ENCODE data around the gene CCR6. TPM values are rescaled to one million over a fixed set of nuclear protein-coding genes. Genes with fewer than 3 reads are reported as not detected.

Gene CCR6
- polyA plus RNA-seq, 1 experiment = not detected

DNA sequence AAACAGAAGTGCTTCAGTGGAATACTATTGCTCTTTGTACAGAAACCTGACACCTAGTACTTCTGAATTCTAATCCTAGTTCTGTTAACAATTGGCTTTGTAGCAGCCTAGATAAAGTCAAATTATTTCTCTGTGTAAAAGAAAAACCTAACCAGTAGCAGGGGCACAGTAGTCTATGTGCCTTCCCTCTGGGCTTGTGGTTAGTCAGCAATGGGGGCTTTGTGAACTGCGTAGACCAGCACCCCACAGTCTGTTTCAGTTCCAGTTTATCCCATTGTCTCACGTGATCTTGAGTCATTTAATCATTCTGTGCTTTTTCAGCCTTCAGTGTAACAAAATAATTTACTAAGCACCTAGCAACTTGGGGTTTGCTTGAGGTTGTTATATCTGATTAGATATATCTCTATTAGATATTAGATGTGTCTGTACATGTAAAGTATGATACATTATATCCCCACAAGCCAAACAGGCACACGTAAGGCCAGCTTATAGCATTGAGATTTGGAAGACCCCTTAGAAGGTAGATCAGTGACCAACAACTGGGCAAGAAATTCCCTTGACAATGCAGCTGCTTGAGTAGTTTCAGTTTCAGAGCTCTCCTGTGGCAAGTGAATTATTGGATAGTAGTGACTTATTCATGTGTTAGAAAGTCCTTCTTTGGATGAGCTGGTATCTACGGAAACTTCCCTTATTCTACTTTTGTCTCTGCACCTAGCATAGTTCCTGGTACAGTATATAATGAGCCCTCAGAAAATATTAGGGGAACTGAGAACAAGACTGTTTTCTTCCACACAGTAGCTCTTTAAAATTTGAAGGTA is 27.9 kb upstream of the CCR6 start:
- TF ChIP-seq, protein P1, sequence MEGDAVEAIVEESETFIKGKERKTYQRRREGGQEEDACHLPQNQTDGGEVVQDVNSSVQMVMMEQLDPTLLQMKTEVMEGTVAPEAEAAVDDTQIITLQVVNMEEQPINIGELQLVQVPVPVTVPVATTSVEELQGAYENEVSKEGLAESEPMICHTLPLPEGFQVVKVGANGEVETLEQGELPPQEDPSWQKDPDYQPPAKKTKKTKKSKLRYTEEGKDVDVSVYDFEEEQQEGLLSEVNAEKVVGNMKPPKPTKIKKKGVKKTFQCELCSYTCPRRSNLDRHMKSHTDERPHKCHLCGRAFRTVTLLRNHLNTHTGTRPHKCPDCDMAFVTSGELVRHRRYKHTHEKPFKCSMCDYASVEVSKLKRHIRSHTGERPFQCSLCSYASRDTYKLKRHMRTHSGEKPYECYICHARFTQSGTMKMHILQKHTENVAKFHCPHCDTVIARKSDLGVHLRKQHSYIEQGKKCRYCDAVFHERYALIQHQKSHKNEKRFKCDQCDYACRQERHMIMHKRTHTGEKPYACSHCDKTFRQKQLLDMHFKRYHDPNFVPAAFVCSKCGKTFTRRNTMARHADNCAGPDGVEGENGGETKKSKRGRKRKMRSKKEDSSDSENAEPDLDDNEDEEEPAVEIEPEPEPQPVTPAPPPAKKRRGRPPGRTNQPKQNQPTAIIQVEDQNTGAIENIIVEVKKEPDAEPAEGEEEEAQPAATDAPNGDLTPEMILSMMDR (IDR thresholded peaks at IDR 0.05; ENCODE audit: insufficient read depth, low read depth, low read length) = no peak
- CTCF ChIA-PET = no interaction called here
- POLR2A ChIA-PET = no interaction called here
- Histone ChIP-seq H3K36me3 (ENCODE audit: control insufficient read depth, insufficient read depth, low read length) (no peaks in the 10 kb centered on the region), H3K27me3 (ENCODE audit: control insufficient read depth, insufficient read depth, low read length) (no peaks in the 10 kb centered on the region), H3K4me3 (ENCODE audit: low read depth, low read length) (no peak overlapping the region)
- DNase-seq (ENCODE audit: low read depth) = no peak

DNA sequence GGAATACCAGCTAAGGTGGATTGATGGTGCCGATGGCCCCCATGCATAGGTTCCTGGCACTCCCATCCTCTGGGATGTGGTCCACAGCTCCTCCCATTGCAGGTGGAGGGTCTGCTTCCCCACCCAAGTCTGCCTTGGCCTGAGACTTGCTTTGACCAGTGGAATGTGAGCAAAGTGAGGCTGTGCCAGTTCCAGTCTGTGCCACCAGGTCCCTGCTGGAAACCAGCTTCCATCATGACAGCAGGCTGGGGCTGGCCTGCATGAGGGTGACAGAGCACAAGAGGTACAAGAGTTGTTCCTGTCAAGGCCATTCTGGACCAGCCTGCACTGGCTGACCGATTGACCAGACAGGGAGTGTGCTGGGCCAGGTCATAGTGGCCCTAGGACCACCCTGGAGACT is 27.0 kb upstream of the CCR6 start:
- TF ChIP-seq, protein P1 (IDR thresholded peaks at IDR 0.05; ENCODE audit: insufficient read depth, low read depth, low read length) = no peak
- H3K4me3 ChIP-seq (ENCODE audit: low read depth, low read length) = no peak overlapping the region
- ChIA-PET POLR2A (no interaction called here), CTCF (no interaction called here)
- no peaks in the 10 kb centered on the region for H3K36me3 ChIP-seq (ENCODE audit: control insufficient read depth, insufficient read depth, low read length)
- DNase-seq (ENCODE audit: low read depth) = no peak
- H3K27me3 ChIP-seq (ENCODE audit: control insufficient read depth, insufficient read depth, low read length) = no peaks in the 10 kb centered on the region

DNA sequence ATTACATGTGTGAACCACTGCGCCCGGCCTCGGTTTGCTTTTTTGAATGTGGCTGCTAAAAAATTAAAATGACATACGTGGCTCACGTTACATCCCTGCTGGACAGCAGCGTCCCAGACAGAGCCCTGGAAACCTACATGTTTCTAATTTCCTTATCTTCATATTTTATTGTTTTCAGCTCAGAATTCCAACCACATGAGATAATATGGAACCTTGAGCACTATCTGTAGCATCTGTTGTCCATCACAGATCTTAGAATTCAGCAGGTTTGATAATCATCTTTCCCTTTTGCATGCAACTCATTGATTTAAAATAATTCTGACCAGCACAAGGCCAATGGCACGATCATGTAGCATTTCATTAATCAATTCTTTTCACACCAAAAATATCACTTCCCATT is 25.9 kb upstream of the CCR6 start:
- H3K36me3 ChIP-seq (ENCODE audit: control insufficient read depth, insufficient read depth, low read length) = no peaks in the 10 kb centered on the region
- H3K4me3 ChIP-seq (ENCODE audit: low read depth, low read length) = no peak overlapping the region
- H3K27me3 ChIP-seq (ENCODE audit: control insufficient read depth, insufficient read depth, low read length) = no peaks in the 10 kb centered on the region
- TF ChIP-seq, protein P1 (IDR thresholded peaks at IDR 0.05; ENCODE audit: insufficient read depth, low read depth, low read length) = no peak
- no peak for DNase-seq (ENCODE audit: low read depth)
- ChIA-PET CTCF (no interaction called here), POLR2A (no interaction called here)

DNA sequence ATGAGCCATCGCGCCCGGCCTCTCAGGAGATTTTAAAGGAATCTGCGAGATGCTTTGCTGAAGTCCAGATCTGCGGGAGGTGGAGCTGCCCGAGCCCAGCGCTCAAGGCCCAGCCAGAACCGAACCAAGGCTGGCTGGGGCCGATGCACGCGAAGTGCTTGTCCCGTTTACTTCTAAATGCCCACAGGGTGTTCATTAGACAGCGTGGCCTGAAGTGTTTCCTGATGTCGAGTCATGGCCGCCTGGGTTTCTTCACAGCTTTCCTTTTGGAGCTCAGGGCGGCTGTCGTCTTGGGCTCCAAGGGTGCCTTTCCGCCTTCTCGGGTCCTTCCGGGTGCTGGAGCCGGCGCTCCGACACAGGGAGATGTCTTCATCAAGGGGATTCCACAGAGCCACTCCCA is 25.1 kb upstream of the CCR6 start:
- ChIA-PET CTCF (no interaction called here), POLR2A (no interaction called here)
- TF ChIP-seq, protein P1 (IDR thresholded peaks at IDR 0.05; ENCODE audit: insufficient read depth, low read depth, low read length) = no peak
- Histone ChIP-seq H3K4me3 (ENCODE audit: low read depth, low read length) (no peak overlapping the region), H3K36me3 (ENCODE audit: control insufficient read depth, insufficient read depth, low read length) (no peaks in the 10 kb centered on the region), H3K27me3 (ENCODE audit: control insufficient read depth, insufficient read depth, low read length) (no peaks in the 10 kb centered on the region)
- DNase-seq (ENCODE audit: low read depth) = no peak

DNA sequence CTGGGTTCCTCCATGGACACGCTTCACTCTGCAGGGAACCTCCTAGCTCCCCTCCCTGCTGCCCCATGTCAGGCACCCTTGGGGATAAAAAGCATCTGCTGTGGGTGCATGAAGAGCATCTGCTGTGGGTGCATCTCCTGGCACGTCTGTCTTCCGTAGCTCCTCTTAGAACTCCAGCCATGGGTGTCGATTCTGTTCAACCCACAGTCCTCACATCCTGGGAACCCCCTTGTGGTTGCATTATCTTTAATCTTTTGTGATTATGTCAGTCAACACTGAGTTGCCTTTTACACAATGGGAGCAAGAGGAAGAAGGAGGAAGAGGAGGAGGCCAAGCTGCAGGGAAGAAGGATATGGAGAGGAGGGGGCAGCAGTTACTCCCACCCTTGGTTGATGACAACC is 24.1 kb upstream of the CCR6 start:
- CTCF ChIA-PET = no interaction called here
- Histone ChIP-seq H3K27me3 (ENCODE audit: control insufficient read depth, insufficient read depth, low read length) (no peaks in the 10 kb centered on the region), H3K36me3 (ENCODE audit: control insufficient read depth, insufficient read depth, low read length) (no peaks in the 10 kb centered on the region), H3K4me3 (ENCODE audit: low read depth, low read length) (no peak overlapping the region)
- TF ChIP-seq, protein P1 (IDR thresholded peaks at IDR 0.05; ENCODE audit: insufficient read depth, low read depth, low read length) = no peak
- DNase-seq (ENCODE audit: low read depth) = no peak
- POLR2A ChIA-PET = no interaction called here

All from BJ (cell line).